ENCODE results near the gene ZFHX2.
"Not testable (repeated sequence)": the region's sequence is repeated elsewhere in the genome, so short reads cannot be mapped to it uniquely, and the experiment has no call there.

Gene ZFHX2

DNA sequence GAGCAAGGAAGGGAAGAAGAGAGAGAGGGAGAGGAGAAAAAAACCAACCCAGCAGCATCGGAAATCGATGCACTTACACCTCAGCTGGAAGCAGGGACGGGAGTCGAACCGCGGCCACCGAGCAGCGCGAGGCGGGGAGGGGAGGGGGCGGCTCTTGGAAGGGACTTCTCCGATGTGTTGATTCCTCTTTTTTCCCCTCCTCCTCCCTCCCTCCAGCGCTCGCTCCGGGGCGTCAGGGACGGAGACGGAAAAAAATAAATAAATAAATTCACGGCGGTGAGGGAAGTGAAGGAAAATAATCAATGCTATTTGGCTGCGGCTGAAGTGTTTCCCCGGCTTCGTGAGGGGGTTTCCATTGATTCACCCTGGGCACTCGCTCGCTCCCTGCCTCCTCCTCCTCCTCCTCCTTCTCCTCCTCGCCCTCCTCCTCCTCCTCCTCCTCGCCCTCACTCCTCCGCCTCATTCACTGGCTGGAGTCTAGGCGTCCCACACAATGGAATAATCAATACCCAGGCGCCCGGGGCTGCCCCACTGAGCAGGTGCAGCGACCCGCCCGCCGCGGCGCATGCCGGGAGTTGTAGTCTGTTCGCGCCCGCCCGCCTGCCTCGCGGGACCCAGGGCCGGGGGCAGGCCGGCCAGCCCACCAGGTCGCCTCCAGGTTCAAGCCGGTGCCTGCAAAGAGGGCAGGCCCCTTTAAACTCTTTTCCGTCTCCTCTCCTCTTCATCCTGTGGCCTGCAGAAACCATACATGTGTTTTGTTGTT lies at the start of gene ZFHX2:
TSS of gene ZFHX2 (minus strand) at position 500 of the 763 bp plus-strand sequence. CDS start 16,440 bp downstream, outside the sequence.
- peak; percentile 52 for DNase-seq

DNA sequence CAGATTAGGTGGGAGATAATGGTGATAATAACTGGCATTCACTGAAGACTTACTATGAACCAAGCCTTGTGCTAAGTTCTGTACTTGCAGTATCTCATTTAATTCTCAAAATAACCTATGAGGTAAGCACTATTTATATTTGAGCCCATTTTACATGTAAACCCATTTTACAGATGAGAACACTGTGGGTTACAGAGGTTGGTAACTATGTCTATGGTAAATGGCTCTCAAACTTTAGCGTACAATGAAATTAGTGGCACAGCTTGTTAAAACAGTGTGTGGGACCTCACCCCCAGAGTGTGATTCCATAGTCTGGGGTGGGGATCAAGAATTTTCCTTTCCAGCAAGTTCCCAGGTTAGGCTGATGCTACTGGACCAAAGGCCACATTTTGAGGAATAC lies 49.2 kb upstream of the ZFHX2 start:
- DNase-seq, result no peak

DNA sequence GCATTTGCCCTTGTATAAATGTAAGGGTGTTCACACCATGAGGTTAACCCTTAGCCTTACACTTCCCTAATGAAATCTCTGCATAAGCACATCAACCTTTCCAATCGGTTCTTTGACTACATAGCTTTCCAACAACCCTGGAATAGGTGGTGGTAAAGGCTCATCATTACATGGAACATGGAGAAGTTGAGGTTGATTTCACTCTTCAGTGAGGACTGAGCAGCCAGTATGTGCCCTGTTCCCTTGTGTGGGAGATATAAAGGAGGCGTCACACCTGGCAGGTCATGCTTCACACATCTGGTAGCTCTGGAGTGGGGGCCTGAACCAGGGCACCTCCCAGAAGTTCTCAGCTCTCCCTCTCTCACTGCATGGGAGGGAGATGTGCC lies 48.8 kb upstream of the ZFHX2 start:
- DNase-seq, result no peak

DNA sequence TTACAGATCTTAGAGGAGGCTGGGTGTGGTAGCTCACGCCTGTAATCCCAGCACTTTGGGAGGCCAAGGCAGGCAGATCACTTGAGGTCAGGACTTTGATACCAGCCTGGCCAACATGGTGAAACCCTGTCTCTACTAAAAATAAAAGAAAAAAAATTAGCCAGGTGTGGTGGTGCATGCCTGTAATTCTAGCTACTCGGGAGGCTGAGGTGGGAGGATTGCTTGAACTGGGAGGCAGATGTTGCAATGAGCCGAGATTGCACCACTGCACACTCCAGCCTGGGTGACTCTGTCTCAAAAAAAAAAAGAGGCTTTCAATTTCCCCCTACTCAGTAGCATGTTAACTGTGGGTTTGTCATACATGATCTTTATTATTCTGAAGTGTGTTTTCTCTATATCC lies 42.6 kb upstream of the ZFHX2 start:
- not testable (repeated sequence) for DNase-seq

DNA sequence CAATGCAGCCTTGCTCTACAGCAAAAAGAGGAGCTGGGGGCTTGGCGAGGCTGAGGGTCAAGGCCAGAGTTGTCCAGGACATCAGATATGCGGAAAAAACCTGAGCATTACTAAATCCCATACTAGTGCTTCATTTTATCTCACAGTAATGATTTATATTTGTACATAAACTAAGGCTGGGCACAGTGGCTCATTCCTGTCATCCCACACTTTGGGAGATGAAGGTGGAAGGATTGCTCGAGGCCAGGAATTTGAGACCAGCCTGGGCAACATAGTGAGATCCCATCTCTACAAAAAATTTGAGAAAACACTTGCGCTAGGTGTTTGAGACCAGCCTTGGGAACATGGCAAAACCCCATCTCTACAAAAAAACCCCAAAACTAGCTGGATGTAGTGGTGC lies 38.6 kb upstream of the ZFHX2 start:
- no peak for DNase-seq

DNA sequence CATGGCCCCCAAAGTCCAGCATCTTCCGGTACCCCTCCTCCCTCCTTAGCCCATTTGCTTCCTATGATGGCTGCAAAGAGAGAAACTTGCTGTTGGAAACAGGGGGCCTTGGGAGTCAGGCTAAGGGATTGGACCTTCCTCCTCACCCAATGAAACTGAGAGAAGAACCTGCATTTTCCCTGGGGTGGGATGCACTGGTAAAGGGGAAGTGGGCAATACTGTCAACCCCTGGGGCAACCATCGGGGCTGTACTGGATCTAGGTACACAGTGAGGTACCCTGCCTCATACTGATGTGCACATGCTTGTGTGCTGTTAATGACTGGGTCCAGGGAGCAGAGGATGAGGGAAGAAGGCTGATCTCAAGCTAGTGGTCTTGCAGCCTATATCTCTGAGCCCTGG lies 38.0 kb upstream of the ZFHX2 start:
- DNase-seq, result no peak

DNA sequence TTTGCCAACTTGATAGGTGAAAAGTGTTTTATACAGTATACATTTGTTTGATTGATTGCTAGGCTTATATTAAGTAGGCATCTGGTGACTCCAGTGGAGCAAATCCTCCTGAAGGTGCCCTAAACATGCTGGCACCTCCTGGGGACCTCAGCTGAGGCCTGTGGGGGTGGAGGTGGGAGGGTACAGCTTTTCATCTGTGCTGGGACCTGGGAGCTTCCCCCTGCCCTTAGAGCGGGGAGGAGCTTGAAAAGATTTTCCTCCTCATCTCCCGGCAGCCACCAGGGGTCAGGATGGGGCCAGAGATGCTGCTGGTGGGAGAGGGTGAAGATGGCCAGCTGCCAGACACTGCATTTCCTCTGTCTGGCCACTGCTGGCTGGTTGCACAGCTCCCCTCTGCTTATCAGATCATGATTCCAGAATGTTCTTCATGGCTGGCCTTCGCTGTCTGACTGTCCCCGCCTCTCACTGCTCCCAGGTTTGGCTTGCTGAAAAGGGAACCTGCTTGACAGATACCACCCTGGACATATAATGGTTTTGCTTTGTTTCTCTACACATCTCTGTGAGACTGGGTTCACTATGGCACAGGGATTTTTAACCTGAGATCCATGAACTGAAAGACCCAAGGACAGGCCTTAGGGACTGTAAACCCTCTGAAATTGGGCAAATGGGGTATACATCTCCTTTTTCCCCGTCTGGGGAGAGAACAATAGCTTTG lies 37.5 kb upstream of the ZFHX2 start:
- peak; percentile 63 for DNase-seq

DNA sequence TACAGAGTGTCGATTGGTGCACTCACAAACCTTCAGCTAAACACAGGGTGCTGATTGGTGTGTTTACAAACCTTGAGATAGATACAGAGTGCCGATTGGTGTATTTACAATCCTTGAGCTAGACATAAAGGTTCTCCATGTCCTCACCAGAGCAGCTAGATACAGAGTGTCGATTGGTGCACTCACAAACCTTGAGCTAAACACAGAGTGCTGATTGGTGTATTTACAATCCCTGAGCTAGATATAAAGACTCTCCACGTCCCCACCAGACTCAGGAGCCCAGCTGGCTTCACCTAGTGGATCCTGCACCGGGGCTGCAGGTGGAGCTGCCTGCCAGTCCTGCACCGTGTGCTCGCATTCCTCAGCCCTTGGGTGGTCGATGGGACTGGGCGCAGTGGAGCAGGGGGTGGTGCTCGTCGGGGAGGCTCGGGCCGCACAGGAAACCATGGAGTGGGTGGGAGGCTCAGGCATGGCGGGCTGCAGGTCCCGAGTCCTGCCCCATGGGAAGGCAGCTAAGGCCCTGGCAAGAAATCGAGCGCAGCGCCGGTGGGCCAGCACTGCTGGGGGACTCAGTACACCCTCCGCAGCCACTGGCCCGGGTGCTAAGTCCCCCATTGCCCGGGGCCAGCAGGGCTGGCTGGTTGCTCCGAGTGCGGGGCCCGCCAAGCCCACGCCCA lies 33.1 kb upstream of the ZFHX2 start:
- DNase-seq, result not testable (repeated sequence)

DNA sequence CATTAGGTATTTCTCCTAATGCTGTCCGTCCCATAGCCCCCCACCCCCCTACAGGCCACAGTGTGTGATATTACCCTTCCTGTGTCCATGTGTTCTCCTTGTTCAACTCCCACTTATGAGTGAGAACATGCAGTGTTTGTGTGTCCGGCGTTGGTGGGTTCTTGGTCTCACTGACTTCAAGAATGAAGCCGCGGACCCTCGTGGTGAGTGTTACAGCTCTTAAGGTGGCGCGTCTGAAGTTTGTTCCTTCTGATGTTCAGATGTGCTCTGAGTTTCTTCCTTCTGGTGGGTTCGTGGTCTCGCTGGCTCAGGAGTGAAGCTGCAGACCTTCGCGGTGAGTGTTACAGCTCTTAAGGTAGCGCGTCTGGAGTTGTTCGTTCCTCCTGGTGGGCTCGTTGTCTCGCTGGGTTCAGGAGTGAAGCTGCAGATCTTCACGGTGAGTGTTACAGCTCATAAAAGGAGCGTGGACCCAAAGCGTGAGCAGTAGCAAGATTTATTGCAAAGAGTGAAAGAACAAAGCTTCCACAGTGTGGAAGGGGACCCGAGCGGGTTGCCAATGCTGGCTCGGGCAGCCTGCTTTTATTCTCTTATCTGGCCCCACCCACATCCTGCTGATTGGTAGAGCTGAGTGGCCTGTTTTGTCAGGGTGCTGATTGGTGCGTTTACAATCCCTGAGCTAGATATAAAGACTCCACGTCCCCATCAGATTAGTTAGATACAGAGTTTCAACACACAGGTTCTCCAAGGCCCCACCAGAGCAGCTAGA lies 32.4 kb upstream of the ZFHX2 start:
- not testable (repeated sequence) for DNase-seq

DNA sequence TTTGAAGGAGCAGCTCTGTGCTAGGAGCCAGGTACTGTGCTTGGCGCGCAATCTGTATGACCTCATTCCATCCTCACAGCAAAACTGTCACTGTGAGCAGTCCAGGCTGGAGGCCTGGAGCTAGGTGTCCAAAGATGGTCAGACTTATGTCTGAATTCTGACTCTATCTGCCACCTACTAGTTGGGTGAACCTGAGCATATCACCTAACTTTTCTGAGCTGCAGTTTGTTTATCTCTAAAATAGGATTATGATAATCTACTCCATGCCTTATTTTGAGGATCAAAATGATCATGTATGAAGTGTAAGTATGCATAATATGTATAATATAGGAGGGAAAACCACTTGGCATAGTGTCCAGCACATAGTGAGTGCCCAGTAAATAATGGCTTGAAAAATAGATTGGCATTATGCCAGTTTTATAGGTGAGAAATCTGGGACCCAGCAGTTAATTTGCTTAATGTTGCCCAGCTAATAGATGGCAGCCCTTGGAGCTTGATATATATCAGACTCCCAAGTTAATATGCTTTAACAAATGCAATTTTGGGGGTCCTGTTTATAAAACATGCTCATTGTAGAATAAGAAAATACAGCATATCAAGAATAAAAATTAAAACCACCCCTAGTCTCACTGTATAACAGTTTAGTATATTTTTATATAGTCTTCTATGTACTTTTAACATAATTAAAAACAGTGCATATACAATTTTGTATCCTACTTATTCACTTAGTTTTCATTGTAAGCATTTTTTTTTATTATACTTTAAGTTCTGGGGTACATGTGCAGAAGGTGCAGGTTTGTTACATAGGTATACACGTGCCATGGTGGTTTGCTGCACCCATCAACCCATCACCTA lies 31.6 kb upstream of the ZFHX2 start:
- DNase-seq, result no peak

DNA sequence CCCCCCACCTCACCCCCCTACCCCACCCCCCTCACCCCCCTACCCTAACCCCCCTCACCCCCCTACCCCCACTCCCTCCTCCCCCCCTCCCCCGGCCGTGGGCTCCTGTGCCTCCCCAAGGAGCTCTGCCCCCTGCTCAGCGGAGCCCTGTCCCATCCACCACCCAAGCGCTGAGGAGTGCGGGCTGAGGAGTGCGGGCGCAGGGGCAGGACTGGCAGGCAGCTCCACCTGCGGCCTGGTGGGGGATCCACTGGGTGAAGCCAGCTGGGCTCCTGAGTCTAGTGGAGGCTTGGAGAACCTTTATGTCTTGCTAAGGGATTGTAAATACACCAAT lies 29.4 kb upstream of the ZFHX2 start:
- no peak for DNase-seq

DNA sequence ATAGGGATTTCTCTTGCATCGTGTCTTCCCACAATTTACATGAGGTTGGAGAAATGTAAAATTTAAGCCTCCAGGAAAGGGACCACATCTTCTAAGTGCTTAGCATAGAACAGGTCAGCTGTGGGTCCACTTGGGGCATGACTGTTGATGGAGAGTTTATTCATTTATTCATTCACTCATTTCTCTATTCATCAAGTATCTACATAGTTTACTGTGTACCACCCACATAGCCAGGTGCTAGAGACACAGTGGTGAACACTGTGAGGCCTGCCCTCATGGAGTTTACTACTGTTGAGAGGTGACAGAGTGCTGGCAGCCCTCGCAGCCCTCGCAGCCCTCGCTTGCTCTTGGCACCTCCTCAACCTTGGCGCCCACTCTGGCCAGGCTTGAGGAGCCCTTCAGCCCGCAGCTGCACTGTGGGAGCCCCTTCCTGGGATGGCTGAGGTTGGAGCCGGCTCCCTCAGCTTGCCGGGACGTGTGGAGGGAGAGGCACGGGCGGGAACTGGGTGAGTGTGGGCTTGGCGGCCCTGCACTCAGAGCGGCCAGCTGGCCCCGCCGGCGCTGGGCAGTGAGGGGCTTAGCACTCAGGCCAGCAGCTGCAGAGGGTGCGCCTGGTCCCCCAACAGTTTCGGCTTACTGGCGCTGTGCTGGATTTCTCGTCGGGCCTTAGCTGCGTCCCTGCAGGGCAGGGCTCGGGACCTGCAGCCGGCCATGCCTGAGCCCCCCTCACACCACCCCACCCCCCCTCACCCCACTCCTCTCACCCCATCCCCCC lies 28.8 kb upstream of the ZFHX2 start:
- no peak for DNase-seq

DNA sequence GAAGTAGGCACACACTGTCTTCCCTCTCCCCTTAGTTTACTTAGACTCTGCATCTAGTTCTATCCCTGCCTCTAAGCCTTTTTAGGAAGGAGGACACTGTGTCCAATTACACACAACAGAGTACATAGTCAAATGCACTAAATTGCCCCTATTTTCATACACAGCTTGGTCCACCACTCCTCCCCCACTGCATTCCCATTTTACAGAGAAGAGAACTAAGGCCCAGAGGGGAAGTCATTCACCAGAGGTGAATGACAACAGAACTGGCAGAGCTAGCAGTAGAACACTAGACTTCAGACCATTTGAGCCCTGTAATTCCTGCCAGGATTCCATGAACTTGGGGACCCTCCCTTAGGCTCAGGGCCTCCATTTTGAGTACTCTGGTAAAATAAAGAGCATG lies 28.2 kb upstream of the ZFHX2 start:
- no peak for DNase-seq

DNA sequence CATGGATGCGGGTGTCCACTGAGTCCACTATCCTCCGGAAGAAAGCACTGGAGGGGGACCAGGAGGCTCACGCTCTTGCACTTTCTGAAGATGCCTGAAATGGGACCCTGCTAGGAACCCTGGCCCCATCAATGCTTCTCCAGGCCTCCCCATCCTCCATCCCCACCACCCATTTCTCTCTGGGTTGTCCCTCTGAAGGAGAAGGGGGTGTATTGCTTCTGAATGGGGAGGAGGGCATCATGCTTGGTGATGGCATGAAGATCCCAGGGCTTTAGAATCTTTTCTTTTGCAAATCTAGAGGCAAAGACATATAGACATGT lies 27.7 kb upstream of the ZFHX2 start:
- no peak for DNase-seq

DNA sequence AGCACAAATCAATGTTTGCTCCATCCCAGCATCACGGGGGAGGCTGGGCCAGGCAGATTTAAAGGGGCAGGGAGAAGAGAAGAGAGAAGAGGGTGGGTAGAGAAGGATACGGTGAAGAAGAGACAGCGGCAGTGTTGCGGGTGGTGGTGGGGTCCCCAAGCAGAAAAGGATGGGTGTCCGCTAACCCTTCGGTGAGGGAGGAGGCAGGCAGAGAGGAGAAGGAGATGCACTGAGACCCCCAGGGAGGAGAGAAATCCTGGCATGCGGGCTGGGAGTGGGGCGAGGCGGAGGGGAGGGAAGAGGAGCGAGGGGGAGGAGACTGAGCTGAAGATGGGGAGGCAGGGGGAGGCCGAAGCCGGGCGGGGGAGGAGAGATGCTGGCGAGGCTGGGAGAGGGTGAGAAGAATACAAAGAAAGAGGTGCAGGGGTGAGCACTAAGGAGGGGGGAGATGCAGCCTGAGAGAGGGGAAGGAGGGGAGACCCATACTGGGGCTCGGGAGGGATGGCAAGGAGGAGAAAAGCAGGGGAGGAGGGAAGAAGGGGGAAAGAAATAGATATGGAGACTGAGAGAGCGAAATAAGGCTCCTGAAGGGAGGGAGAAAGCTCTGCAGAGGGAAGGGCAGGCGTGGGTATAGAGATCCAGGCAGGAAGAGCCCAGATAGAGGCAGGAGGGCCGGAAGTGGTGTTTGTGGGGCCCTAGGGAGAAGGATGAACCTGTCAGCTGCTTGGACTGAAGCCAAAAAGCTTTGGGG lies 27.2 kb upstream of the ZFHX2 start, which contains the start of gene JPH4:
TSS of gene JPH4 (minus strand) at position 231 of the 751 bp plus-strand sequence. CDS start 1,337 bp downstream, outside the sequence.
- no peak for DNase-seq

DNA sequence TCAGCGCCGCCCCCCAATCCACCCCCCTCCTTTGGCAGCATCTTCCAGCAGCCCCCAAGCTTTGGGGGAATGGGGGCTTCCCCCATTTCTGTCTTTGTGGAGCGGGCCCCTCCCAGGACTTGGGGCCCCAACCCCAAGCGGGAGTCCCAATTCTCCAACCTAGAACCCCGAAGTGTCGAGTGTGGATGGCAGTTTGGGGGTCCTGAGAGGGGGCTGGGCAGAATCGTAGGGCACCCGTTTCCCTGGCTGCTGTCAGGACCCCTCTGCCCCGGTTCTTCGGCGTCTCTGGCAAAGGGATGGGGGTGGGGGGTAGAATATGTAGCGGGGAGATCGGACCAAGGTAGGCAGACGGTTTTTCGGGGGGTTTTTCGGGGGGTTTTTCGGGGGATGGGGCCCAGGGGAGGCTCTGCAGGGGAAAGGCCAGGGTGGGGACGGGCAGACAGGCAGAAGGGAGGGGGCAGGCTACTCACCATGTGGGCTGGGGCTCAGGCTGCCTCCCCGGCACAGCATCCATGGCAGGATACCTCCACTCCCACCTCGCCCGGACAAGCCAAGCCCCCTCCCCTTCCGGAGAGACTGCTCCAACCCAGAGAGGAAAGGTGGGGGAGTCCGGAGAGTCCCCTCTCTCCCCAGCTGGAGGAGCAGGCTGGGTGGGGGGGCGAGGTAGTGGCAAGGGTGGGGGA lies 26.3 kb upstream of the ZFHX2 start:
- DNase-seq, result no peak

DNA sequence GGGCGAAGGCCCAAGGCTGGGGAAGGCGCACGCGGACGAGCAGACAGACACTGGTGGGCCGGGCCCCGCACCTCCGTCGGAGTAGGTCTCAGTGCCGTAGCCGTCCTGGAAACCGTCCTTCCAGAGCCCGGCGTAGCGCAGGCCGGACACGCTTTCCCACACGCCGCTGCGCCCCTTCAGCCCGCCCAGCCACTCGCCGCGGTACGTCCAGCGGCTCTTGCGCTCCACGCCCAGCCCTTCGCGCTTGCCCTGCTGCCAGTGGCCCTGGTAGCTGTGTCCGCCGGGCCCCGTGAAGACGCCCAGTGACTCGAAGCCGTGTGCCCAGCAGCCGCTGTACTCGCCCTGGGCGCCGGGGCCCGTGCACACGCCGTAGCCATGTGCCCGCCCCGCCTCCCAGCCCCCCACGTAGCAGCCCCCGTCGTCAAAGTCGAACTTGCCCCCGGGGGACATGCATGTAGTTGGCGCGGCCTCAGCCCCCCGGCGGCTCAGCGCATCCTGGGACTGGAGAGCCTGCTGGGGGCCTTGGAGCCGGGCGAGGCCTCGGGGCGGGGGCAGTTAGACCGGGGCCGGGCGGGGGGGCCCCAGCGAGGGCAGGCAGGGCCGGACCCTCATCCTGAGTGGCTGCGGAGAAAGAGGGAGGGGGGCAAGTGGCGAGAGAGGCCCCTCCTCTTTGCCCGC lies 25.6 kb upstream of the ZFHX2 start:
- DNase-seq, result no peak

DNA sequence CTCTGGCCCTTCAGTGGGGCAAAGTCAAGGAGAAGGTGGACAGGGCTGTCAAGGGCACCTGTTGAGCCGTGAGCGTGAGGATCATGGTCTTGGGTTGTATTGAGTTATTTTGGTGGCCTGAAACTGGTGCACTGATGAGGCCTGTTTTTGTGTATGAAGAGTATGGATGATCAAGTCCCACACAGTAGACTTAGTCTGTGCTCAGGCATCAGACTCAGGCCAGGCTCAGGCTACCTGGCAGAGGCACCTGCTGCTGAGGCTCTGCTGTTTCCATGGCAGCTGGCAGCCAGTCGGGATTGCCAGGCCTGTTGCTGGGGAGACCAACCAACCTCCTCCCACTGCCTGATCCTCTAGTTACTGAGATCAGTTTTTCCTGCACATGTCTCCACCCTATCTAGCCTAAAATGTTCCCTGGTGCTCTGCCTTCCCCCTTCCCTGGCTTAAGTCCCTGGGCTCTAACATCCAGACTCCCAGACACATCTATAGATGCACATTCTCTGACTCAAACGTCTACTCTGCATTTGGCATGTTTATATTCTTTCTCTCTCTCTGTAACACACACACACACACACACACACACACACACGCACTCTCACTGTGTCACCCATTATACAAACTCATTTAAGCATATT lies 21.9 kb upstream of the ZFHX2 start:
- DNase-seq, result no peak

DNA sequence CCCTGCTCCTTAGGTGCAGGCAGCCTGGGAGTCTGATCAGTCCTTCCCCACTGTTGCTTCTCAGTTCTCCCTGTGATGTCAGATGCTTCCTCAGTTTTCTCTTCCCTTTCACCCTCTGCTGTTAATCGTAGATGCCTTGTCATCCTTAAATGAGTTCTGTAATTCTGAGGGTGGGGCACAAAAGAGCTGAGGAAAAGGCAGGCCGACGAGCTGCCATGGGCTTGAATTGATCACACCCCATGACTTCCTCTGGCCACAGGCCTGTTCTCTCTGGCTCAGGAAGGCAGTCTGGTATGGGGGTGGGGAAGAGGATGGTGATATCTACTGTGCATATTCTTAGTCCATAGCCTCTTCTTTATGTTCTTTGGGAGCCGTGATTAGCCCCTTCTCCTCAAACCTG lies 21.3 kb upstream of the ZFHX2 start:
- DNase-seq, result no peak

Data from NCI-H2081 treated with DMSO at 0.1 percent for 48 hours (cell line).